ENCODE measurements around the gene APOA4. TPM values are rescaled to one million over a fixed set of nuclear protein-coding genes. Genes with fewer than 3 reads are reported as not detected.

APOA4 gene
- total RNA-seq, result under 1 TPM in 2 of 4 donors, not detected in 2; 0.26 to 0.40 TPM

GRCh38 chr11:116823031-116823843 is at the start of gene APOA4:
Gene APOA4 (minus strand): TSS chr11:116823304. CDS start chr11:116823191, 113 bp downstream.
- no peaks in the 10 kb centered on the region for H3K27me3 ChIP-seq
- no peak for TF ChIP-seq POLR2AphosphoS5 (IDR thresholded peaks at IDR 0.05)
- TF ChIP-seq CTCF (IDR thresholded peaks at IDR 0.05), result no peak
- no peak for TF ChIP-seq POLR2A (IDR thresholded peaks at IDR 0.05; ENCODE audit: low read depth)
- TF ChIP-seq EP300 (IDR thresholded peaks at IDR 0.05), result no peak
- no peaks in the 10 kb centered on the region for H3K4me1 ChIP-seq
- DNase-seq (ENCODE audit: extremely low spot score), result no peak
- H3K36me3 ChIP-seq, result no peaks in the 10 kb centered on the region
- H3K4me3 ChIP-seq, result no peak within 1 kb of the TSS
- H3K27ac ChIP-seq (replicated peaks in 1 of 4), result no peak within 1 kb of the TSS
- intact Hi-C loops (cut with DNase I), result no loop called here
- no peaks in the 10 kb centered on the region for H3K9me3 ChIP-seq
- whole genome bisulfite sequencing, result 100% methylated on average over 1 of the region's 16 CpGs

- TF ChIP-seq POLR2A (IDR thresholded peaks at IDR 0.05; ENCODE audit: low read depth) (no peak), CTCF (IDR thresholded peaks at IDR 0.05) (no peak), POLR2AphosphoS5 (IDR thresholded peaks at IDR 0.05) (no peak), EP300 (IDR thresholded peaks at IDR 0.05) (no peak)
- Histone ChIP-seq H3K4me1 (peaks cover 0 to 42% (median 3%) of the 10 kb centered on the region in 4 donors), H3K36me3 (peaks cover 53 to 100% (median 75%) of the 10 kb centered on the region in 4 donors), H3K9me3 (no peaks in the 10 kb centered on the region), H3K27me3 (no peaks in the 10 kb centered on the region), H3K4me3 (no peak overlapping the region), H3K27ac (replicated peaks in 1 of 4) (no peak overlapping the region)
- WGBS, result 51% methylated on average over 3 of the region's 3 CpGs
- no peak for DNase-seq (ENCODE audit: extremely low spot score)
- intact Hi-C loops (cut with DNase I), result no loop called here
These were observed 48.1 kb upstream of the APOA4 start for GRCh38 chr11:116871248-116871647.

GRCh38 chr11:116870054-116870453 is 47.0 kb upstream of the APOA4 start:
- H3K36me3 ChIP-seq, result peaks cover 53 to 100% (median 77%) of the 10 kb centered on the region in 4 donors
- intact Hi-C loops (cut with DNase I), result no loop called here
- 78% methylated on average over 3 of the region's 3 CpGs for WGBS
- no peak overlapping the region for H3K27ac ChIP-seq (replicated peaks in 1 of 4)
- H3K9me3 ChIP-seq, result no peaks in the 10 kb centered on the region
- no peaks in the 10 kb centered on the region for H3K27me3 ChIP-seq
- peaks cover 0 to 45% (median 3%) of the 10 kb centered on the region in 4 donors for H3K4me1 ChIP-seq
- TF ChIP-seq CTCF (IDR thresholded peaks at IDR 0.05) (no peak), POLR2A (IDR thresholded peaks at IDR 0.05; ENCODE audit: low read depth) (no peak), POLR2AphosphoS5 (IDR thresholded peaks at IDR 0.05) (no peak), EP300 (IDR thresholded peaks at IDR 0.05) (no peak)
- DNase-seq (ENCODE audit: extremely low spot score), result no peak
- no peak overlapping the region for H3K4me3 ChIP-seq

GRCh38 chr11:116869610-116870009 is 46.5 kb upstream of the APOA4 start:
- no peak for TF ChIP-seq POLR2AphosphoS5 (IDR thresholded peaks at IDR 0.05)
- TF ChIP-seq EP300 (IDR thresholded peaks at IDR 0.05), result no peak
- no peak for TF ChIP-seq CTCF (IDR thresholded peaks at IDR 0.05)
- TF ChIP-seq POLR2A (IDR thresholded peaks at IDR 0.05; ENCODE audit: low read depth), result no peak
- intact Hi-C loops (cut with DNase I), result no loop called here
- WGBS, result 80% methylated on average over 4 of the region's 4 CpGs
- DNase-seq (ENCODE audit: extremely low spot score), result no peak
- H3K36me3 ChIP-seq, result peaks cover 53 to 100% (median 79%) of the 10 kb centered on the region in 4 donors
- H3K9me3 ChIP-seq, result no peaks in the 10 kb centered on the region
- no peak overlapping the region for H3K27ac ChIP-seq (replicated peaks in 1 of 4)
- no peak overlapping the region for H3K4me3 ChIP-seq
- no peaks in the 10 kb centered on the region for H3K27me3 ChIP-seq
- H3K4me1 ChIP-seq, result peaks cover 0 to 43% (median 3%) of the 10 kb centered on the region in 4 donors
